HepG2 (cell line): ENCODE results near the gene CERS3. TPM values are rescaled to one million over a fixed set of nuclear protein-coding genes. Genes with fewer than 3 reads are reported as not detected.

Source experiments
- ATAC-seq: fragments of 200-7000 bp; cut with Tn5 transposase; 3 replicates; pipeline ENCODE4 v1.9.1; 2020; ENCODE audit warnings: mild to moderate bottlenecking, moderate library complexity
- BruUV-seq: library from RNA; stranded (reverse); fragments of 400-500 nt; replicated peaks from 2 replicates; lab custom pipeline; 2021; lab: Mats Ljungman, UMichigan
- CTCF ChIA-PET: fragments of 300-600 bp; formaldehyde crosslinking; extraction: SDS; loops from one replicate; lab custom pipeline; 2021; ENCODE audit warnings: low total read pairs, inconsistent platforms, low intra/inter-chr PET ratio; lab: Yijun Ruan, JAX
- POLR2A ChIA-PET: fragments of 350-600 bp; sonication (Branson Sonifier 250); formaldehyde crosslinking; loops from one replicate; lab custom pipeline; 2020; ENCODE audit warnings: antibody characterized with exemption, inconsistent platforms; lab: Yijun Ruan, JAX
- DNase-seq: peaks from one replicate; pipeline ENCODE4 v3.0.0-alpha.2; 2015; ENCODE audit warnings: low spot score
- FAIRE-seq: peaks from 3 replicates; lab custom pipeline; 2011; peaks lifted over from hg19 to GRCh38; lab: Jason Lieb, UNC
- H2AFZ ChIP-seq: one replicate; pipeline ENCODE4 v1.6.1; 2011; ENCODE audit warnings: low read length, inconsistent platforms
- H3K27ac ChIP-seq: fragments of 300-600 bp; 3 replicates; pipeline ENCODE4 v1.8.0; 2011; ENCODE audit warnings: mixed run types, mild to moderate bottlenecking, mixed read lengths, low read length, inconsistent platforms; ENCODE audit not compliant: insufficient read depth; ENCODE audit errors: extremely low read length
- H3K27me3 ChIP-seq, 2 experiments: fragments of 200-600 bp in 1 of 2; 2 replicates in 1 of 2; 3 replicates in 1 of 2; pipeline versions ENCODE4 v1.6.0 to v1.8.0; 2011; ENCODE audit warnings: low read length in 2 of 2, mild to moderate bottlenecking in 2 of 2, moderate library complexity in 2 of 2, inconsistent platforms in 1 of 2; ENCODE audit not compliant: insufficient read depth in 2 of 2, control insufficient read depth in 1 of 2
- H3K36me3 ChIP-seq, 2 experiments: fragments of 200-600 bp in 1 of 2; replicated peaks in 1 of 2; 2 replicates in 1 of 2; 3 replicates in 1 of 2; pipeline versions ENCODE4 v1.5.1 to v1.8.0; 2011; ENCODE audit warnings: low read length in 2 of 2, inconsistent platforms in 1 of 2; ENCODE audit not compliant: insufficient read depth in 2 of 2, control insufficient read depth in 1 of 2
- H3K4me1 ChIP-seq: 2 replicates; pipeline ENCODE4 v1.5.1; 2012; ENCODE audit warnings: low read length, inconsistent platforms; ENCODE audit not compliant: insufficient read depth
- H3K4me2 ChIP-seq: 2 replicates; pipeline ENCODE4 v1.6.0; 2011; ENCODE audit warnings: low read depth, low read length, inconsistent platforms
- H3K4me3 ChIP-seq, 3 experiments: fragments of 200-600 bp in 1 of 3; sonication (generic), shearing (Covaris generic) in 1 of 3; replicated peaks in 1 of 3; 2 replicates each; pipeline ENCODE4 v1.5.1; 2011 to 2016; ENCODE audit warnings: low read length in 3 of 3, inconsistent platforms in 2 of 3, low read depth in 2 of 3, mild to moderate bottlenecking in 2 of 3, control low read depth in 1 of 3, mixed read lengths in 1 of 3; ENCODE audit not compliant: insufficient read depth in 1 of 3
- H3K79me2 ChIP-seq: one replicate; pipeline ENCODE4 v1.6.1; 2011; ENCODE audit warnings: low read length, inconsistent platforms; ENCODE audit not compliant: insufficient read depth
- H3K9ac ChIP-seq: 2 replicates; pipeline ENCODE4 v1.6.0; 2011; ENCODE audit warnings: mild to moderate bottlenecking, low read depth, low read length, inconsistent platforms; ENCODE audit not compliant: insufficient read depth
- H3K9me3 ChIP-seq: 2 replicates; pipeline ENCODE4 v1.5.1; 2012; ENCODE audit warnings: mild to moderate bottlenecking, low read length
- H4K20me1 ChIP-seq: 2 replicates; pipeline ENCODE4 v1.6.0; 2011; ENCODE audit warnings: inconsistent platforms, mild to moderate bottlenecking, low read length, moderate library complexity; ENCODE audit not compliant: insufficient read depth
- CBX1 ChIP-seq: IDR thresholded peaks from one replicate; pipeline ENCODE4 v1.6.1; 2016; ENCODE audit warnings: antibody characterized with exemption, low read depth
- E2F2 ChIP-seq: sonication (generic); formaldehyde crosslinking; IDR thresholded peaks from 2 replicates; pipeline ENCODE4 v1.4.0; 2020; ENCODE audit warnings: missing genetic modification reagents, borderline replicate concordance
- ELF1 ChIP-seq: sonication (generic); formaldehyde crosslinking; IDR thresholded peaks from 2 replicates; pipeline ENCODE4 v1.4.0; 2020; ENCODE audit warnings: missing genetic modification reagents
- GFI1 ChIP-seq: sonication (generic); formaldehyde crosslinking; IDR thresholded peaks from 2 replicates; pipeline ENCODE4 v1.5.0; 2020; ENCODE audit warnings: missing genetic modification reagents, mild to moderate bottlenecking, borderline replicate concordance
- GZF1 ChIP-seq: sonication (generic); formaldehyde crosslinking; IDR thresholded peaks from 2 replicates; pipeline ENCODE4 v1.5.1; 2020; ENCODE audit warnings: mild to moderate bottlenecking, missing genetic modification reagents
- HHEX ChIP-seq: IDR thresholded peaks from 2 replicates; pipeline ENCODE4 v1.6.1; 2016; ENCODE audit warnings: control low read depth
- HMG20A ChIP-seq: IDR thresholded peaks from 2 replicates; pipeline ENCODE4 v1.6.1; 2016; ENCODE audit warnings: borderline replicate concordance
- ISX ChIP-seq: sonication (generic); formaldehyde crosslinking; conservative IDR thresholded peaks from 2 replicates; pipeline ENCODE4 v1.5.0; 2020; ENCODE audit warnings: missing genetic modification reagents
- POGZ ChIP-seq: sonication (generic); formaldehyde crosslinking; IDR thresholded peaks from 2 replicates; pipeline ENCODE4 v1.4.0; 2020; ENCODE audit warnings: mild to moderate bottlenecking, missing genetic modification reagents
- RBFOX2 ChIP-seq: fragments of 200-400 bp; formaldehyde crosslinking; IDR thresholded peaks from 2 replicates; pipeline ENCODE4 v1.6.1; 2017; ENCODE audit warnings: low read depth, mild to moderate bottlenecking, low read length
- SATB2 ChIP-seq: sonication (generic); formaldehyde crosslinking; IDR thresholded peaks from 2 replicates; pipeline ENCODE4 v1.5.0; 2020; ENCODE audit warnings: missing genetic modification reagents
- SETDB1 ChIP-seq: sonication (generic); formaldehyde crosslinking; IDR thresholded peaks from 2 replicates; pipeline ENCODE4 v1.5.1; 2020; ENCODE audit warnings: missing genetic modification reagents, mild to moderate bottlenecking, borderline replicate concordance
- TERF1 ChIP-seq: sonication (generic); formaldehyde crosslinking; IDR thresholded peaks from 2 replicates; pipeline ENCODE4 v1.8.0; 2022; ENCODE audit warnings: mild to moderate bottlenecking, missing genetic modification reagents, moderate library complexity
- TFDP1 ChIP-seq: IDR thresholded peaks from 2 replicates; pipeline ENCODE4 v1.6.1; 2016; ENCODE audit warnings: missing compliant biosample characterization, missing genetic modification reagents, borderline replicate concordance
- ZBTB3 ChIP-seq: sonication (generic); formaldehyde crosslinking; IDR thresholded peaks from 2 replicates; pipeline ENCODE4 v1.4.0; 2020; ENCODE audit warnings: low read depth, mild to moderate bottlenecking, moderate library complexity, missing genetic modification reagents, borderline replicate concordance
- ZNF33B ChIP-seq: sonication (generic); formaldehyde crosslinking; IDR thresholded peaks from 2 replicates; pipeline ENCODE4 v1.5.1; 2020; ENCODE audit warnings: mild to moderate bottlenecking, missing genetic modification reagents
- ZNF709 ChIP-seq: sonication (generic); formaldehyde crosslinking; IDR thresholded peaks from 2 replicates; pipeline ENCODE4 v1.5.0; 2020; ENCODE audit warnings: mild to moderate bottlenecking, missing genetic modification reagents
- ZNF746 ChIP-seq: sonication (generic); formaldehyde crosslinking; IDR thresholded peaks from 2 replicates; pipeline ENCODE4 v1.8.0; 2022; ENCODE audit warnings: mild to moderate bottlenecking, missing genetic modification reagents
- ZNF781 ChIP-seq: sonication (generic); formaldehyde crosslinking; IDR thresholded peaks from 2 replicates; pipeline ENCODE4 v1.5.1; 2020; ENCODE audit warnings: borderline replicate concordance, mild to moderate bottlenecking, missing genetic modification reagents; ENCODE audit errors: not compliant biosample characterization
- in situ Hi-C: cut with HindIII; loops from 2 replicates; pipeline ENCODE4 v1.10.0; 2017; ENCODE audit warnings: low pct_unique_long_range_greater_than_20kb; ENCODE audit not compliant: extremely low pct_ligation_motif_present
- intact Hi-C: fragments of 100-400 bp; cut with micrococcal nuclease; formaldehyde crosslinking; loops from one replicate; pipeline ENCODE4 v1.10.0; 2022; ENCODE audit not compliant: unreplicated experiment
- polyA plus RNA-seq, 8 experiments: library from polyadenylated mRNA; depleted of rRNA in 3 of 8; stranded (reverse) in 7 of 8; unstranded in 1 of 8; fragments of >200 nt; fragmentation: Illumina TruSeq in 4 of 8; extraction: Trizol in 4 of 8; gene quantifications; 2 replicates each; pipeline versions ENCODE4 v1.2.1 to v1.2.3, GENCODE V29; 2011 to 2016; ENCODE audit warnings: low read depth in 4 of 8, missing spikeins in 1 of 8, mixed read lengths in 1 of 8; ENCODE audit not compliant: insufficient read depth in 1 of 8
- total RNA-seq, 5 experiments: library from RNA; depleted of rRNA; stranded (reverse); fragments of >200 nt; fragmentation: Illumina TruSeq; extraction: Trizol; gene quantifications; 2 replicates each; pipeline ENCODE4 v1.2.3, GENCODE V29; 2016; ENCODE audit warnings: low read depth in 1 of 5
- TF ChIP-seq, protein P1 (sequence below): IDR thresholded peaks from 2 replicates; pipeline ENCODE4 v1.6.1; 2016; ENCODE audit warnings: missing compliant biosample characterization, missing genetic modification reagents, borderline replicate concordance

CERS3 gene
- total and polyA plus RNA-seq, 2 of the 13 experiments (the other 11 are each of a cell fraction or from before 2014, with no cell fraction given) = not detected

GRCh38 chr15:100536733-100537132 is 8.0 kb upstream of the CERS3 start:
- no peak for FAIRE-seq

More at GRCh38 chr15:100536733-100537132, 8.0 kb upstream of the CERS3 start:
- H3K4me2 ChIP-seq = no peak overlapping the region
- no peak for DNase-seq
- ChIA-PET POLR2A (no interaction called here), CTCF (no interaction called here)
- in situ Hi-C loops = no loop called here
- TF ChIP-seq ELF1 = no peak
- TF ChIP-seq GFI1 = no peak
- no peak for TF ChIP-seq ZNF709 (CRISPR knock-in tag)
- TF ChIP-seq SETDB1 (CRISPR knock-in tag) = no peak
- TF ChIP-seq ZNF746 (CRISPR knock-in tag) = no peak
- TF ChIP-seq SATB2 (CRISPR knock-in tag) = no peak
- no peak for TF ChIP-seq TERF1 (CRISPR knock-in tag)
- no peak for TF ChIP-seq E2F2 (CRISPR knock-in tag)
- TF ChIP-seq ZBTB3 (CRISPR knock-in tag) = no peak
- no peak for TF ChIP-seq HMG20A (CRISPR knock-in tag)
- no peak for TF ChIP-seq CBX1
- no peak for TF ChIP-seq RBFOX2
- no peak for TF ChIP-seq ZNF33B
- no peak for TF ChIP-seq POGZ (CRISPR knock-in tag)
- TF ChIP-seq, protein P1, sequence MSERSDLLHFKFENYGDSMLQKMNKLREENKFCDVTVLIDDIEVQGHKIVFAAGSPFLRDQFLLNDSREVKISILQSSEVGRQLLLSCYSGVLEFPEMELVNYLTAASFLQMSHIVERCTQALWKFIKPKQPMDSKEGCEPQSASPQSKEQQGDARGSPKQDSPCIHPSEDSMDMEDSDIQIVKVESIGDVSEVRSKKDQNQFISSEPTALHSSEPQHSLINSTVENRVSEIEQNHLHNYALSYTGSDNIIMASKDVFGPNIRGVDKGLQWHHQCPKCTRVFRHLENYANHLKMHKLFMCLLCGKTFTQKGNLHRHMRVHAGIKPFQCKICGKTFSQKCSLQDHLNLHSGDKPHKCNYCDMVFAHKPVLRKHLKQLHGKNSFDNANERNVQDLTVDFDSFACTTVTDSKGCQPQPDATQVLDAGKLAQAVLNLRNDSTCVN (CRISPR knock-in tag) = no peak
- TF ChIP-seq HHEX (CRISPR knock-in tag) = no peak
- TF ChIP-seq TFDP1 (CRISPR knock-in tag) = no peak
- TF ChIP-seq ISX (CRISPR knock-in tag) = no peak
- TF ChIP-seq GZF1 (CRISPR knock-in tag) = no peak
- TF ChIP-seq ZNF781 (CRISPR knock-in tag) = no peak
- TF ChIP-seq, all 625 proteins: peak for 0
- Histone ChIP-seq H4K20me1 (no peaks in the 10 kb centered on the region), H3K4me1 (no peaks in the 10 kb centered on the region), H3K36me3 (no peaks in the 10 kb centered on the region), H3K27ac (no peak overlapping the region), H3K9me3 (no peaks in the 10 kb centered on the region), H3K79me2 (no peaks in the 10 kb centered on the region), H3K27me3 (peaks cover 3 to 18% of the 10 kb centered on the region in 2 experiments; a peak in 4 of 5 replicates), H2AFZ (no peak overlapping the region), H3K4me3 (no peak overlapping the region), H3K9ac (no peak overlapping the region)
- ATAC-seq = no peak
- intact Hi-C loops = no loop called here
- BruUV-seq = no TSS peak
